ENCODE data around the gene ACBD6.

Gene ACBD6

GRCh38 chr1:180366371-180367068, 135.9 kb downstream of the ACBD6 start:
- Histone ChIP-seq H3K27ac (no peak overlapping the region), H3K36me3 (no peaks in the 10 kb centered on the region), H3K4me1 (no peaks in the 10 kb centered on the region), H3K9me3 (no peaks in the 10 kb centered on the region), H3K4me3 (no peak overlapping the region), H3K27me3 (no peaks in the 10 kb centered on the region)
- no peak for DNase-seq
- TF ChIP-seq CTCF (IDR thresholded peaks at IDR 0.05): no peak
- intact Hi-C loops (cut with DNase I; ENCODE audit: low total_unique reads): no loop called here

GRCh38 chr1:180365039-180365438, 137.3 kb downstream of the ACBD6 start:
- Histone ChIP-seq H3K36me3 (no peaks in the 10 kb centered on the region), H3K27ac (no peak overlapping the region), H3K9me3 (no peaks in the 10 kb centered on the region), H3K27me3 (no peaks in the 10 kb centered on the region), H3K4me1 (peaks cover 0 to 8% (median 0%) of the 10 kb centered on the region in 4 donors), H3K4me3 (no peak overlapping the region)
- TF ChIP-seq CTCF (IDR thresholded peaks at IDR 0.05): no peak
- no peak for DNase-seq
- intact Hi-C loops (cut with DNase I; ENCODE audit: low total_unique reads): no loop called here

GRCh38 chr1:180363246-180363995, 139.0 kb downstream of the ACBD6 start:
- H3K9me3 ChIP-seq: no peaks in the 10 kb centered on the region
- H3K36me3 ChIP-seq: no peaks in the 10 kb centered on the region
- H3K27me3 ChIP-seq: no peaks in the 10 kb centered on the region
- TF ChIP-seq CTCF (IDR thresholded peaks at IDR 0.05): no peak
- H3K27ac ChIP-seq: no peak overlapping the region
- DNase-seq: no peak
- H3K4me3 ChIP-seq: no peak overlapping the region
- peaks cover 0 to 11% (median 0%) of the 10 kb centered on the region in 4 donors for H3K4me1 ChIP-seq
- intact Hi-C loops (cut with DNase I; ENCODE audit: low total_unique reads): no loop called here

GRCh38 chr1:180360333-180361075, 141.9 kb downstream of the ACBD6 start:
- no peak for TF ChIP-seq CTCF (IDR thresholded peaks at IDR 0.05)
- no peak for DNase-seq
- Histone ChIP-seq H3K4me1 (peaks cover 0 to 11% (median 0%) of the 10 kb centered on the region in 4 donors), H3K9me3 (no peaks in the 10 kb centered on the region), H3K4me3 (no peak overlapping the region), H3K27me3 (no peaks in the 10 kb centered on the region), H3K36me3 (no peaks in the 10 kb centered on the region), H3K27ac (no peak overlapping the region)
- intact Hi-C loops (cut with DNase I; ENCODE audit: low total_unique reads): no loop called here

GRCh38 chr1:180358649-180359048, 143.7 kb downstream of the ACBD6 start:
- no peak for TF ChIP-seq CTCF (IDR thresholded peaks at IDR 0.05)
- peaks cover 0 to 11% (median 2%) of the 10 kb centered on the region in 4 donors for H3K4me1 ChIP-seq
- intact Hi-C loops (cut with DNase I; ENCODE audit: low total_unique reads): no loop called here
- H3K27me3 ChIP-seq: no peaks in the 10 kb centered on the region
- no peak overlapping the region for H3K27ac ChIP-seq
- no peak for DNase-seq
- no peaks in the 10 kb centered on the region for H3K36me3 ChIP-seq
- no peaks in the 10 kb centered on the region for H3K9me3 ChIP-seq
- no peak overlapping the region for H3K4me3 ChIP-seq
